GM12878 (cell line): Measurements from ENCODE around the gene CD58. TPM values are rescaled to one million over a fixed set of nuclear protein-coding genes. Genes with fewer than 3 reads are reported as not detected.
"Not testable (repeated sequence)": the region's sequence is repeated elsewhere in the genome, so short reads cannot be mapped to it uniquely, and the experiment has no call there.

Experiments
- ATAC-seq: fragments of 200-7000 bp; cut with Tn5 transposase; 3 replicates; pipeline ENCODE4 v1.9.1; 2020; ENCODE audit warnings: mild to moderate bottlenecking, moderate library complexity
- BruUV-seq: library from RNA; stranded (reverse); fragments of 400-500 nt; replicated peaks from 2 replicates; lab custom pipeline; 2021; lab: Mats Ljungman, UMichigan
- CTCF ChIA-PET: fragments of 300-600 bp; sonication (Branson Sonifier 250); formaldehyde crosslinking; extraction: SDS; loops from one replicate; lab custom pipeline; 2021; ENCODE audit warnings: inconsistent platforms; lab: Yijun Ruan, JAX
- POLR2A ChIA-PET: fragments of 350-600 bp; formaldehyde crosslinking; extraction: SDS; loops from one replicate; lab custom pipeline; 2021; ENCODE audit warnings: inconsistent platforms; lab: Charles Lee
- RAD21 ChIA-PET: fragments of 300-600 bp; sonication (Branson Sonifier 250); formaldehyde crosslinking; loops from one replicate; lab custom pipeline; 2023; ENCODE audit warnings: antibody characterized with exemption; ENCODE audit not compliant: unreplicated experiment; lab: Charles Lee
- SMC1A ChIA-PET: fragments of 300-600 bp; sonication (Branson Sonifier 250); formaldehyde crosslinking; loops from one replicate; lab custom pipeline; 2023; ENCODE audit not compliant: unreplicated experiment, uncharacterized antibody; lab: Charles Lee
- DNase-seq: peaks from one replicate; pipeline ENCODE4 v3.0.0-alpha.2; 2011; ENCODE audit warnings: low read depth, low spot score
- FAIRE-seq: peaks from 3 replicates; lab custom pipeline; 2011; peaks lifted over from hg19 to GRCh38; lab: Jason Lieb, UNC
- H2AFZ ChIP-seq: 2 replicates; pipeline ENCODE4 v1.6.0; 2011; ENCODE audit warnings: low read depth, low read length, control low read depth; ENCODE audit not compliant: control insufficient read depth
- H3K27ac ChIP-seq: 2 replicates; pipeline ENCODE4 v1.5.1; 2011; ENCODE audit warnings: control low read depth; ENCODE audit not compliant: control insufficient read depth, insufficient read depth
- H3K27me3 ChIP-seq, 2 experiments: replicated peaks in 1 of 2; 2 replicates each; pipeline versions ENCODE4 v1.6.0 to v1.6.1; 2011; ENCODE audit warnings: low read length in 1 of 2; ENCODE audit not compliant: control insufficient read depth in 2 of 2, insufficient read depth in 2 of 2
- H3K36me3 ChIP-seq, 2 experiments: 2 replicates each; pipeline ENCODE4 v1.5.1; 2011; ENCODE audit warnings: low read length in 1 of 2; ENCODE audit not compliant: control insufficient read depth in 2 of 2, insufficient read depth in 2 of 2
- H3K4me1 ChIP-seq: 2 replicates; pipeline ENCODE4 v1.6.1; 2011; ENCODE audit warnings: mild to moderate bottlenecking, low read length, moderate library complexity, mixed read lengths; ENCODE audit not compliant: control insufficient read depth, insufficient read depth
- H3K4me2 ChIP-seq: 2 replicates; pipeline ENCODE4 v1.6.0; 2011; ENCODE audit warnings: control low read depth; ENCODE audit not compliant: control insufficient read depth, insufficient read depth
- H3K4me3 ChIP-seq: fragments of 200-600 bp; sonication (generic); 2 replicates; pipeline ENCODE4 v1.5.1; 2016
- H3K79me2 ChIP-seq: 2 replicates; pipeline ENCODE4 v1.6.0; 2011; ENCODE audit warnings: low read length; ENCODE audit not compliant: control insufficient read depth, insufficient read depth
- H3K9ac ChIP-seq: 2 replicates; pipeline ENCODE4 v1.8.0; 2011; ENCODE audit warnings: low read length, control low read depth, mixed read lengths; ENCODE audit not compliant: control insufficient read depth, insufficient read depth
- H3K9me3 ChIP-seq: replicated peaks from 3 replicates; pipeline ENCODE4 v1.5.1; 2011; ENCODE audit warnings: mild to moderate bottlenecking, low read length; ENCODE audit not compliant: control insufficient read depth, insufficient read depth
- H4K20me1 ChIP-seq: 2 replicates; pipeline ENCODE4 v1.6.0; 2011; ENCODE audit not compliant: control insufficient read depth, insufficient read depth
- WGBS: methylation state at CpG from one replicate; pipeline ENCODE4 v1.1.6; 2016; ENCODE audit warnings: low lambda C conversion rate; ENCODE audit not compliant: insufficient replicate concordance, insufficient coverage; ENCODE audit errors: missing lambda C conversion rate; 5-methylcytosine and 5-hydroxymethylcytosine counted together
- in situ Hi-C: fragments of 300-500 bp; cut with MboI; formaldehyde crosslinking; loops from 9 replicates; pipeline ENCODE4 v1.14.3; 2018; ENCODE audit warnings: mixed read lengths
- intact Hi-C: fragments of 100-400 bp; cut with micrococcal nuclease; formaldehyde crosslinking; loops from one replicate; pipeline ENCODE4 v1.14.2; 2022; ENCODE audit not compliant: unreplicated experiment
- polyA plus RNA-seq, 11 experiments: library from polyadenylated mRNA; depleted of rRNA in 4 of 11; unstranded in 6 of 11; stranded (reverse) in 5 of 11; fragments of >200 nt; fragmentation: Nextera tagmentation in 4 of 11; fragmentation: Illumina TruSeq in 1 of 11; extraction: Ambion mirVana in 4 of 11; extraction: Trizol in 1 of 11; gene quantifications; 1 replicate in 1 of 11; 2 replicates in 10 of 11; pipeline versions ENCODE4 v1.2.1 to v1.2.3, GENCODE V29; 2011 to 2016; ENCODE audit warnings: inconsistent platforms in 2 of 11, missing spikeins in 2 of 11, low read depth in 1 of 11
- total RNA-seq, 4 experiments: library from RNA; depleted of rRNA in 3 of 4; stranded (reverse); fragments of >200 nt in 3 of 4; fragmentation: Illumina TruSeq in 1 of 4; extraction: Trizol in 1 of 4; gene quantifications; 2 replicates each; pipeline versions ENCODE4 v1.2.1 to v1.2.3, GENCODE V29; 2013 to 2021

CD58 gene
- total and polyA plus RNA-seq, 10 of the 15 experiments (the other 5 are each of a cell fraction or from before 2014, with no cell fraction given): 70.4 to 252 (median 129) TPM

GRCh38 chr1:116591951-116592605 is 21.3 kb upstream of the CD58 start:
- H4K20me1 ChIP-seq, H2AFZ ChIP-seq, DNase-seq, BruUV-seq, H3K9me3 ChIP-seq, H3K4me3 ChIP-seq, H3K4me2 ChIP-seq, H3K9ac ChIP-seq, ATAC-seq, H3K27ac ChIP-seq, intact Hi-C loops, H3K79me2 ChIP-seq, in situ Hi-C loops, H3K27me3 ChIP-seq, H3K36me3 ChIP-seq, FAIRE-seq: not testable (repeated sequence)
- POLR2A ChIA-PET: interaction anchor here (1.0 kb wide), 1 partner anchor 9 kb away, joined by 3 read pairs; no protein-coding TSS in a partner anchor
- CTCF ChIA-PET: interaction anchor here (1.5 kb wide), 1 partner anchor 15 kb away, joined by 5 read pairs; no protein-coding TSS in a partner anchor
- RAD21 ChIA-PET: interaction anchor here (0.6 kb wide), 1 partner anchor 321 kb away, joined by 4 read pairs; no protein-coding TSS in a partner anchor
- SMC1A ChIA-PET: interaction anchor here (1.0 kb wide), 1 partner anchor 39 kb away, joined by 6 read pairs; no protein-coding TSS in a partner anchor
- H3K4me1 ChIP-seq: peaks cover 12% of the 10 kb centered on the region
- WGBS: 69% methylated on average over 5 of the region's 7 CpGs

- in situ Hi-C loops, intact Hi-C loops, CTCF ChIA-PET: not testable (repeated sequence)
Observed at GRCh38 chr1:116591006-116591950, 20.5 kb upstream of the CD58 start.

GRCh38 chr1:116590359-116591005 is 19.7 kb upstream of the CD58 start:
- POLR2A ChIA-PET: interaction anchor here (0.7 kb wide), 1 partner anchor 22 kb away, joined by 3 read pairs; no protein-coding TSS in a partner anchor
- RAD21 ChIA-PET, ATAC-seq, H3K4me3 ChIP-seq, FAIRE-seq, H3K4me2 ChIP-seq, H4K20me1 ChIP-seq, intact Hi-C loops, H3K27ac ChIP-seq, BruUV-seq, H3K9me3 ChIP-seq, SMC1A ChIA-PET, H3K9ac ChIP-seq, H2AFZ ChIP-seq, DNase-seq, H3K27me3 ChIP-seq, H3K36me3 ChIP-seq, CTCF ChIA-PET, H3K79me2 ChIP-seq, in situ Hi-C loops: not testable (repeated sequence)
- H3K4me1 ChIP-seq: peaks cover 21% of the 10 kb centered on the region
- 98% methylated on average over 6 of the region's 6 CpGs for WGBS

More at GRCh38 chr1:116591006-116591950, 20.5 kb upstream of the CD58 start:
- H3K27me3 ChIP-seq, H3K4me3 ChIP-seq, FAIRE-seq, H3K4me2 ChIP-seq, BruUV-seq, H3K9me3 ChIP-seq, ATAC-seq, DNase-seq, SMC1A ChIA-PET, H3K9ac ChIP-seq, RAD21 ChIA-PET, H2AFZ ChIP-seq, H3K27ac ChIP-seq, H4K20me1 ChIP-seq, H3K79me2 ChIP-seq, H3K36me3 ChIP-seq: not testable (repeated sequence)
- WGBS: 79% methylated on average over 2 of the region's 10 CpGs
- H3K4me1 ChIP-seq: peaks cover 15% of the 10 kb centered on the region
- POLR2A ChIA-PET: interaction anchor here (1.0 kb wide), 1 partner anchor 9 kb away, joined by 3 read pairs; no protein-coding TSS in a partner anchor
